Measurements from ENCODE around the gene B3GAT3.
"Not testable (repeated sequence)": the region's sequence is repeated elsewhere in the genome, so short reads cannot be mapped to it uniquely, and the experiment has no call there.

The B3GAT3 gene

DNA sequence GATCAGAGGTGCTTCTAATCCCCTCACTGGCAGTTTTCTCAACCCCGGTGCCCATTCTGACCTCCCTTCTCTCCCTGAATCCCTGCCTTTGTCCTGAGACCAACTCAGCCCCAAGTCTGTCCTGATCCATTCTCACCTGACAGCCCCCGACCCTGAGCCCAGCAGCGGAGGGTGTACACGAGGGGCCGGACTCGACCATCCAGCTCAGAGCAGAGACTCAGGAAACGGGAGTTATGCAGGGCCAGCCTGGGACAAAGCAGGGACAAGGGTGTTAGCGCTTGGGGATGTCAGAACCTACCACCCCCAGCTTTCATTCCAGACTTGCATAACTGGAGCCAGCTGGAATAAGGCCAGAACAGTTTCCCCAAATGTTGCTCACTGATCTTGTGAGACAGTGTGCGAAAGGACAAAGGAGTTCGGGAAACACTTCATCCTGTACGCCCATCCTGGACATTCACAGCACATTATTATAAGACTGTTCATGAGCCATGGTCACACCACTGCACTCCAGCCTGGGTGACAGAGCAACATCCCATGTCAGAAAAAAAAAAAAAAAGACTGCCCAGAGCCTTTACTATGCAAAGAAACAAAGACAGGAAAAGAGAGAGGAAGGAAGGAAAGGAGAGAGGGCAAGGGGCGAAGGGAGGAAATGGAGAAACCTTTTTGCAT, 44.6 kb downstream of the B3GAT3 start:
- DNase-seq: no peak

DNA sequence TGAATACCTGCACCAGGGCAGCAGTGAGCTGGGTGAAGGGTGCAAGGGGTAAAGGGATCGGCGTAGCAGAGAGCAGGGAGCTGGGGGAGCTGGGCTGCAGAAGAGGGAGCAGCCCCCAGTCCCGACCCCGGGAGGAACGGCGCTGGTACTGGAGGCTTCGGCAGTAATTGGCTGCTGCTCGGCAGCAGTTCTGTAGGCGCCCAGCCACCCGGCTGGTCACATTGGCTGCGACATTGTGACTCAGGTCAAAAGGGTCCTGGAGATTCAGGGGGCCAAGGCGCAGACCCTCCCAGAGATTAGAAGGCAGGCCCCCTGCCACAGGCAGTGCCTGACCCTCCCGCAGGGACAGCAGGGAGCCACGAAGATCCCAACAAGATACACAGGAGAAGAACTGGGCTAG, 45.9 kb downstream of the B3GAT3 start:
- no peak for DNase-seq

DNA sequence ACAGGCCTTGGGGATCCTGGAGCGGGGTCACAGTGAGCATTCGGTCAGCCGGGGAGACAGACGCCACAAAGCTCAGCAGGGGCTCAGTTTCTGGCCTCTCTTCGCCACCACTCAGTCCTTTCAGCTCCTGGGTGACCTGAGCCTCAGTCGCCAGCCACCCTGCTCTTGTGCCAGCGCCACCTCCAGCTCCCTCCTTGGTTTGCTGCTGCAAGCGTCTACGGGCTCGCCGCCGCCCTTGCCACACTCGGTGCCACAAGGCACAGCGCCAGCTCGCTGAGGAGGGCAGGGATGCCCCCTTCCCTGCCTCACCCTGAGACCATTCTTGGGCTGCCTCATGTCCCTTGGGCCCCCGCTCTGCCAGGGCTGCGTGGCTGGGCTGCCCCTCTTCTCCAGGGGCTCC, 46.6 kb downstream of the B3GAT3 start:
- no peak for DNase-seq

DNA sequence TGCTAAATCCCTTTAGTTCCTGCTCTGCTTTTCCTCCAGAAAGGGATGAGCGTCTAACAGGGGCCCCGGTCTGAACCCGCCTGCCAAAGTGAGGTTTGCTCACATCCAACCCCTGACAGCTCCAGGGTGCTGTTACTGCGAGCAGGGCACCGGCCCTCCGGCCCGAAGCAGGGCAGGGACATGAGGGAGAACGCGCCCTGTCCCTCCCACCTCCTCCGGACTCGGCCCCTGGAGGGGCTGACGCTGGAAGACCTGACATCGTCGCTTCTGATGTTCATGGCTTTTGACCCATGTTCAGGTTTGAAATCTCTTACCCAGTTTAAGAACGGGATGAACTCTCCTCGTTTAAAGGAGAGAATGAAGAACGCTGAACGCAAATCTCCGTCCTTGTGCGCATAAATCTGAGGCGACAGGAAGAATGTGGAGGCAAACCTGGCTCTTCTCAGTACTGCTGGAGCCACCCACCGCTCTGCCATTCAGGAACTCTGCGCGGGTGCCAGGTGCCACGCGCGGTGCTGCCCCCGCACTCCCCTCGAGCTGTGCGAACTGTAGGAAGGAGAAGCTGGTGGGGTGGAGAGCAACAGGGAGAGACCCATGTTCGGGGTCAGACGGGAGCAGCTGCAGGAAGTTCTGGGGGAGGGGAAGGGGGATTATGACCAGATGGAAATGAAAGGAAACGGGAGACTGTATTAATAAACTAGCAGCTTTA, 47.3 kb downstream of the B3GAT3 start:
- peak; percentile 43 for DNase-seq

DNA sequence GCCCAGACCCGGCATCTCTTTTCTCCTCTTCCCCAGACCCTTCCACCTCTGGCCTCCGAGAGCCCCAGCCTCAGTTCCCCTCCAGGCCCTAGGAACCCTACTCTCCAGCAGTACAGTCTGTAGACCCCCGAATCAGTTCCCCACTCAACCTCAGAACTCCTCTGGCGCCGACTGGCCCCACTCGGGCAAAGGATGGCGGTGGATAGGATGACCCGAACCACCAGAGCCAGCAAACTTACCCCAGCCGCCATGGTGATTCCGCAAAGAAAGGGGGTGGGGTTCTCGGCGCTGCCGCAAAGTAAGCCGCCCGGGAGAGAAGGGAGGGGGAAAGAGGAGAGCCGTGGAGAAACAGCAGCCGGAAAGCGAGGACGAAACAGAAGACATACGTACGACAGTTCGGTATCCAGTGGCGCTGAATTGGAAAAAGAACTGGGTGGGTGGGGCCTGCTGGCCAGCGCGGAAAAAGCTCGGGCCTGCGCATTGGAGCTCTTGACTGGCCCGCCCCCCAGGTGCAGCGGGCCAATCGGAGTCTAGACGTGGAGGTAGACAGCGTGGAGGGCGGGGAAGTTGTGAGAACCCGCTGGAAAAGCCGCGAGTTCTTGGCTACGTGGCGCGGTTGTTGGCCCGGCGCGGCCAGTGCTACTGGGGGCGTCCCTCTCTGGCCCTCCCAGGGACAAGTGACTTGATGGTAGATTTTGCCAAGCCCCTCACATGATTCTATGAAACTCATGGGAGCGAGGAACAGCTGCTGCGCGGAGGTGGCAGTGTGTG, 48.0 kb downstream of the B3GAT3 start, which contains the start of gene EEF1G:
EEF1G (minus strand) TSS at position 300 of the 771 bp plus-strand sequence; CDS start at position 251, 49 bp downstream.
- DNase-seq: peak; percentile 100

DNA sequence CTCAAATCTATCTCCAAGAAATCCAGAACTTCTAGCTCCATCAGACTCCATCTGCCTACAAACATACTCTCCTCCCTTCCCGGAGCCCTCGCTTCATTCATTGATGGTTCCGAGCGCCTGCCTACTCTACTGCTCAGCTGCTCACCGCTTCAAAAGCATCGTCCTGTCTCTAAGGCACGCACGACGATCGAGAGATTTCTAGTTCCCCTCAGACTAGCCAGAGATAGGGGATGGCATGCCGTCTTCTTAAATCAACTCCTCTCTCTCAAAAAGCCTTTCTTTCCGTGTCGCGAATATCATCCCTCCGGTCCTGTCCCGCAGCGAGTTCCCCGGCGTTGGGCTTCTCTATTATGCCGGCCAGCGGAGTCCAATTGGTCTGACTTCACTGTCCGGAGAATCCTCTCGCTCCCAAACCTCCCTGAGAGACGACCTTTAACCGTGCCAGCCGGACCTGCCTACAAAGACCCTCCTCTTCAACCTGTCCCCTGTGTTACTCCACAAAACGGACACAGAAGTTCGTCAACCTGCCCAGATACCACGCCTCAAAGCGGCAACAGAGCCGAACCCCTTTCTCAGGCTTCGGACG, 48.7 kb downstream of the B3GAT3 start:
- DNase-seq: peak; percentile 38

DNA sequence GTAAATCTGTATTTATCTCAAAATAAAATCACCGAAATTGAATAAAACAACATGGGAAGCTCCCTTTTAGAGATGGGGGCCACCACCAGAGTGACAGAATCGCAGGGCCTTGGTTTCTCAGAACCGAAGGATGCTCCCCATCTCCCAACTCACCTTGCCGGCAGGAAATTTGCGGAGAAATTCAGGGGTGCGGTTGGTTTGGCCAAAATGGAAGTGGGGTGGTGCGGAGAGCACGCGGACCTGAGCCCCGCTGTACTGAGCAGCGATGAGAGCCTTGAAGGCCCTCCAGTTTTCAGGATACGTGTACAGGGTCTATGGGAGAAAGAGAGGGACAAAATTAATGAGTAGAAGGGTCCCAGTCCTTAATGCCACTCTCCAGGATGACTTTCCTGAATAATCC, 49.4 kb downstream of the B3GAT3 start:
- no peak for DNase-seq

DNA sequence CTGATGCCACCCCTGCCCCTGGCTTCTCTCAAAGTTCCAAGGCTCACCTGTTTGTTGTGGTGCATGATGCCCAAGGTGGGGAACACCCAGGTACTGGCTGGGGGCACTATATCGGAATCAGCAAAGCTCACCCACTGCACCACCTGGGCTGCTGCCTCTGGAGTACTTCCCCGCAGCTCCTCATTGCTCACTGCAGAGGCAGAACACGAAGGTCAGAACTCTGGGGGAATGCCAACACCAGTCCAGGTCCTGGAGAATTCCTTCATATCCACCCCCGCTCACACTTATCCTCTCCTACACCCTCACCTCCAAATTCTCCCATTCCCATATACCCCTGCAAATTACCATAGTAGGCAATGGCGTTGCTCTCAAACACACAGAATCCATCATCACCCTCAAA, 50.3 kb downstream of the B3GAT3 start:
- DNase-seq: not testable (repeated sequence)

DNA sequence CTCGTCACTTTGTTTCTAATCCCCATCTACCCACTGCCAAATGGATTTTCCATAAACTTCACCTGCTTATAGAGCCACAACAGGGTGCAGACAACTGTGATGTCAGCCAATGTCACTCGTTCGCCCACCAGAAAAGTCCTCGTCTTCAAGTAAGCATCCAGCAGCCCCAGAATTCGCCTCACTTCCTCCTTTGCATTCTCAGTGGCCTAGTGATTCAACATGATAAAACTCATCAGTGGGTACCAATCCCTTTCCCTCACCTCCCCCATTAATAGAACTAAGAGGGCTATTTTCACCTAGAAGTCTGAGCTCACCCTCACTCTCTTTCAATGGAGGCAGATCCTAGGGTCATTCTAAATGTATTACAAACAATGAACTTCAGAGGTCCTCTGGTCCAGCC, 50.9 kb downstream of the B3GAT3 start:
- DNase-seq: not testable (repeated sequence)

DNA sequence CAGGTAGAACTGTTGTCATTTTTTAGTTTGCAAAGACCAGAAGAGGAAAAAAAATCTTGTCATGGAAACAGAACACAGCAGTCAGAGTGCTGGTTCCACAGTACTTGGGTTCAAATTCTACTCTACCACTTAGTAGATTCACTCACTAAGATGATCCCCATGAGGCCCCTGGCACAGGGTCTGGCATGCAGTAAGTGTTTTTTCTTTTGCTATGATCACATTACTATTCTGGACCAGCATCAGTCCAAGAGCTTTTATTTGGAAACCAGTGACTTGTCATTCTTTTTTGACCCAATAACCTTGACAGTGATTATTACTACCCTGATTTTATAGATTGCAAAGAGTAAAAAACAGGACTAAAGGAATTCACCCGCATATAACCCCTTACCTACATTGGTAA, 52.2 kb downstream of the B3GAT3 start:
- no peak for DNase-seq

DNA sequence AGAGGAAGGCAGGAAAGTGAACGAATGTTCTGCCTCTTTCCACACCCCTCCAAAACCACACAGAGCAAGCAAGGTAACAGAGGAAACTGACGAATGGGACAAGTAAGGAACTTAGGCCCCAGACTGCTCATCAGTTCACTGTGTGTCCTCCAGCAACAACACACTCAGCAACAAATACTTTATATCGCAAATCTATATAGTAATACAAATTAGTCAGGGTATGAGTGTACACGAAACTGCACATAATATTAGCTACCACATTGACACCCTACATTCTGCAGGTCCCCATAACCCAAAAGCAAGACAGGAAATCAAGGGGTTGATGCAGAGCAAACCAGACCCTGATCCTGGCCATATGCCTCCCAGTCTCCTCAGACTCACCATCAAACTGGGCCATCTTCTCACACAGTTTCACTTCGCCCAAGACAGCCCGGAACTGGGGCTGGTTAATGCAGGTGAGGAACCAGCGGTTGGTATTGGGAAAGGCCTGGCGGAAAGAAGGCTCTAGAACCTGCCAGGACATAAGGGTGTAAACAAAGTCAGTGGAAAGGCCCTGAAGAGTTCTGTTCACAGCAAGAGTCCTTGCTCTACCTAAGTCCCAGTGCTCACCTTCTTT, 54.7 kb downstream of the B3GAT3 start:
- no peak for DNase-seq

DNA sequence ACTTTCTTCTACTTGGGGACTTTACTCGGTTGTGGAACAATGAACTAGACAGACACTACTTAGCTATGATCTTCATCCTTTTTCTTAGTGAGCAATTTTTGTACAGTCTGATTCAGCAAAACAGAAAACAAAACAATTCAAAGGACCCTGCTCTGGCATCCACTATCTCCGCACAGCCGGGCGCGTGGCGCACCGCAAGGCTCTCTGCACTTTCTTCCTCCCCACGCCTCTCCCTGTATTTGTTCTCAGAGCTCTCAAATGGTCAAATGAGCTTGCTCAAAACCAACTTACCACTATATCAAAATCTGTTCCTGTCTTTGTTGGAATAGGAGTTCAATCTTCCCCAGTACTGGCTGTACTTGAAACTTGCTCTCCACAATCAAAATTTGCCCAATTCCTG, 55.5 kb downstream of the B3GAT3 start:
- no peak for DNase-seq

Data from NCI-H2171 treated with DMSO at 0.1 percent for 48 hours (cell line).